Stimulated activated CD4-positive, alpha-beta T cell treated with anti-CD3 and anti-CD28 coated beads, Interleukin-15, amount 100 ng/mL, for 24 hours (primary cell): Measurements from ENCODE around the gene SERPINB4.

Experiments
- DNase-seq: peaks from one replicate; pipeline ENCODE4 v3.0.0-alpha.2; 2020

Gene SERPINB4

GRCh38 chr18:63626431-63626830, 17.6 kb downstream of the SERPINB4 start:
- no peak for DNase-seq

- no peak for DNase-seq
These were observed 19.2 kb downstream of the SERPINB4 start for GRCh38 chr18:63624863-63625262.

GRCh38 chr18:63619661-63620060, 24.4 kb downstream of the SERPINB4 start:
- no peak for DNase-seq

GRCh38 chr18:63617915-63618234, 26.2 kb downstream of the SERPINB4 start:
- DNase-seq: no peak

- no peak for DNase-seq
These were observed 26.8 kb downstream of the SERPINB4 start for GRCh38 chr18:63617049-63617914.

GRCh38 chr18:63613420-63613819, 30.6 kb downstream of the SERPINB4 start:
- DNase-seq: no peak

GRCh38 chr18:63606526-63606925, 37.5 kb downstream of the SERPINB4 start:
- DNase-seq: no peak

- DNase-seq: no peak
These were observed 39.1 kb downstream of the SERPINB4 start for GRCh38 chr18:63604791-63605567.

GRCh38 chr18:63603772-63604171, 40.3 kb downstream of the SERPINB4 start:
- DNase-seq: no peak

- DNase-seq: no peak
These were observed 40.7 kb downstream of the SERPINB4 start for GRCh38 chr18:63603355-63603754.

- no peak for DNase-seq
These were observed 47.1 kb downstream of the SERPINB4 start for GRCh38 chr18:63596964-63597363.

GRCh38 chr18:63592471-63592870, 51.6 kb downstream of the SERPINB4 start:
- DNase-seq: no peak

- no peak for DNase-seq
These were observed 52.3 kb downstream of the SERPINB4 start for GRCh38 chr18:63591725-63592124.

GRCh38 chr18:63590966-63591695, 52.9 kb downstream of the SERPINB4 start:
- DNase-seq: no peak

- no peak for DNase-seq
These were observed 53.7 kb downstream of the SERPINB4 start for GRCh38 chr18:63590373-63590772.

- DNase-seq: no peak
These were observed 55.1 kb downstream of the SERPINB4 start for GRCh38 chr18:63588909-63589308.
